ENCODE measurements around the gene RAB3D. TPM values are rescaled to one million over a fixed set of nuclear protein-coding genes. Genes with fewer than 3 reads are reported as not detected.

Gene RAB3D
- total and polyA plus RNA-seq, 2 of the 4 experiments (the other 2 are of a cell fraction) = 4.8 to 5.5 TPM

- no peak for TF ChIP-seq MAZ (IDR thresholded peaks at IDR 0.05; ENCODE audit: borderline replicate concordance, low read depth, low read length)
Measured at GRCh38 chr19:11361037-11361770, 21.7 kb upstream of the RAB3D start (continued).

- no peak overlapping the region for H2BK20ac ChIP-seq (ENCODE audit: low read depth, low read length)
- no peak overlapping the region for H2AFZ ChIP-seq (replicated peaks; ENCODE audit: low read length, poor library complexity)
- no peak overlapping the region for H3K4me2 ChIP-seq (ENCODE audit: low read depth, low read length)
- H4K8ac ChIP-seq (ENCODE audit: low read depth in 2 of 2, low read length in 2 of 2) = no peak overlapping the region
- TF ChIP-seq FOS (IDR thresholded peaks at IDR 0.05; ENCODE audit: low read depth, low read length) (no peak), CEBPB (IDR thresholded peaks at IDR 0.05; ENCODE audit: low read depth, low read length) (no peak), RCOR1 (IDR thresholded peaks at IDR 0.05; ENCODE audit: insufficient replicate concordance, low read length) (no peak), MXI1 (IDR thresholded peaks at IDR 0.05; ENCODE audit: borderline replicate concordance, low read depth, low read length) (no peak), RAD21 (IDR thresholded peaks at IDR 0.05; ENCODE audit: low read length) (no peak), USF2 (IDR thresholded peaks at IDR 0.05; ENCODE audit: low read depth, low read length) (no peak), CHD1 (IDR thresholded peaks at IDR 0.05; ENCODE audit: low read depth, low read length) (no peak), MAFK (IDR thresholded peaks at IDR 0.05; ENCODE audit: low read depth, low read length) (no peak)
- H2AK9ac ChIP-seq (replicated peaks; ENCODE audit: low read depth, low read length, poor library complexity) = no peak overlapping the region
- CTCF ChIA-PET = no interaction called here
- DNase-seq = no peak
- peaks cover 8% of the 10 kb centered on the region for H3K4me1 ChIP-seq (ENCODE audit: control insufficient read depth, insufficient read depth, low read length)
- H3K27ac ChIP-seq (ENCODE audit: insufficient read depth, low read length) = no peak overlapping the region
- H2BK5ac ChIP-seq (ENCODE audit: low read depth, low read length, poor library complexity, severe bottlenecking) = no peak overlapping the region
- no peak overlapping the region for H3K23ac ChIP-seq (ENCODE audit: low read depth, low read length)
- H3K4ac ChIP-seq (ENCODE audit: low read depth, low read length) = no peak overlapping the region
- H2BK120ac ChIP-seq (ENCODE audit: low read depth, low read length) = no peak overlapping the region
- POLR2A ChIA-PET (ENCODE audit: unreplicated experiment) = no interaction called here
- no peak overlapping the region for H4K91ac ChIP-seq (ENCODE audit: insufficient read depth, low read depth, low read length)
- no TSS peak for BruUV-seq (replicated peaks)
- no peak overlapping the region for H3K56ac ChIP-seq (ENCODE audit: extremely low read depth, insufficient read depth, low read length)
- no peak overlapping the region for H2AK5ac ChIP-seq (ENCODE audit: low read depth, low read length)
- H3K9ac ChIP-seq (ENCODE audit: low read depth, low read length) = no peak overlapping the region
- H3K27me3 ChIP-seq (ENCODE audit: control insufficient read depth, insufficient read depth, low read length) = no peaks in the 10 kb centered on the region
- H3K36me3 ChIP-seq (ENCODE audit: control insufficient read depth, insufficient read depth, low read length) = peaks cover 30% of the 10 kb centered on the region
- H4K20me1 ChIP-seq (ENCODE audit: insufficient read depth, low read length) = peaks cover 16% of the 10 kb centered on the region
- in situ Hi-C loops (cut with MboI; ENCODE audit: low sequenced_read_pairs) = no loop called here
- H3K14ac ChIP-seq (replicated peaks; ENCODE audit: low read depth, low read length) = no peak overlapping the region
- H3K9me1 ChIP-seq (ENCODE audit: insufficient read depth, low read length) = peaks cover 21% of the 10 kb centered on the region
- no peak overlapping the region for H3K18ac ChIP-seq (ENCODE audit: low read depth, low read length)
- no peak overlapping the region for H4K5ac ChIP-seq (ENCODE audit: low read depth, low read length)
- no peaks in the 10 kb centered on the region for H3K9me3 ChIP-seq (ENCODE audit: control insufficient read depth, insufficient read depth, low read length)
- H3K4me3 ChIP-seq (ENCODE audit: insufficient read depth, low read depth, low read length) = no peak overlapping the region
- intact Hi-C loops (cut with micrococcal nuclease) = no loop called here
- H3K79me1 ChIP-seq (ENCODE audit: low read depth in 1 of 2, low read length in 2 of 2) = peaks cover 13 to 23% of the 10 kb centered on the region in 2 experiments
- dilution Hi-C loops (cut with HindIII; ENCODE audit: low sequenced_read_pairs, unreplicated experiment) = no loop called here
- WGBS, 2 experiments (ENCODE audit: extremely low coverage in 2 of 2, insufficient read length in 1 of 2) = no CpG with 5 or more reads among the region's 11 CpGs
- H2BK15ac ChIP-seq (ENCODE audit: low read depth, low read length) = no peak overlapping the region
- no peak for ATAC-seq (ENCODE audit: low read depth)
Measured at GRCh38 chr19:11359421-11359820, 20.0 kb upstream of the RAB3D start.
